ENCODE data around the gene UBL3.
A peak's percentile ranks its signal among the peaks of the same experiment; 100 is the strongest.

The UBL3 gene, protein sequence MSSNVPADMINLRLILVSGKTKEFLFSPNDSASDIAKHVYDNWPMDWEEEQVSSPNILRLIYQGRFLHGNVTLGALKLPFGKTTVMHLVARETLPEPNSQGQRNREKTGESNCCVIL

DNA sequence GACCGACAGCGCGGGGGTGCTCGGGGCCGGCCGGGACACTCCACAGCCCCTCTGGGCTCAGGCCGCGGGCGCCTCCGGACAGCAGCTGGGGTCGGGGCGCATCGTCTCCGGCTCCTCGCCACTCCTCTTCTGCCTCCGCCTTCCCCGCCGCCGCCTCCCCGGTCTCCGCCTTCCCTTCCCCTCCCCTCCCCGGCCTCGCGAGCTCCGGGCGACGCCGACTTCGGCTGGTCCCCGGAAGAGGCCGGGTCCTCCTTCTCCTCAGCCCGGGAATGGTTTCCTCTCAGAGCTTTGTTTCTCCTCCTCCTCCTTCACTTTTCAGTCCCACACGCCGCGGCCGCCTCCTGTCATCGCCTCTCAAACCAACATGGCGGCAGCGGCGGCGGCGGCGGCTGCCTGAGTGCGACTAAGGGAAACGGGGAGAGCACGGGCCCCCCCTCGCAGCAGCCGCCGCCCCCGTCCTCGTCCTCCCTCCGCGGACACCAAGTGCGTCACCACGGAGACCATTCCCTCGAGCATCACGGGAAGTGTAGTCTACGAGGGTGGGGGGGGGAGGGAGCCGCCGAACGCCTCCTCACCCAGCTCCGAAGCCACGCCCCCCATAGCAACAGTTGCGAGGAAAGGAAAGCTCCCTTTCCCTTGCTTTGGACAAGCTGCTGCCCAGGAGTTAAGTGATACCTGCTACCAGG is at the start of gene UBL3:
Gene UBL3 (minus strand): TSS at position 405 of the 686 bp plus-strand sequence. CDS start 1,079 bp downstream, outside the sequence.
- peak; percentile 96 for DNase-seq

DNA sequence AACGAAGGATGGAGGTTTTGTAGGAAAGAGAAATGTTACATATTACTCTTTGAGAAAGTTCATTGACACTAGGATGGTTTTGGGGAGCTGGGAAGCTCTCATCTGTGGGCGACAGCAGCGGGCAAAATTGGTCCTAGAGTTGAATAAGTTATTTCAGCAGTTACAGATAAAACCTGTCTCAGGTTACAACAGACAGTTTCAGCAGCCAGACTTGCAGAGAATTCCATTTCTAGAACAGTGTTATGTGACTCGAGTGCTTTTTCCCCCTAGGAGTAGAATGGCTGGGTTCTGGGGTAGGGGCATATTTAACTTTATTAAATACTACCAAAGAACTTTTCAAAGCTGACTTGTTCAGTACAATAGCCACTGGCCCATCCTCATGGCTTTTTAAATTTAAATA is 46.7 kb upstream of the UBL3 start:
- DNase-seq, result no peak

DNA sequence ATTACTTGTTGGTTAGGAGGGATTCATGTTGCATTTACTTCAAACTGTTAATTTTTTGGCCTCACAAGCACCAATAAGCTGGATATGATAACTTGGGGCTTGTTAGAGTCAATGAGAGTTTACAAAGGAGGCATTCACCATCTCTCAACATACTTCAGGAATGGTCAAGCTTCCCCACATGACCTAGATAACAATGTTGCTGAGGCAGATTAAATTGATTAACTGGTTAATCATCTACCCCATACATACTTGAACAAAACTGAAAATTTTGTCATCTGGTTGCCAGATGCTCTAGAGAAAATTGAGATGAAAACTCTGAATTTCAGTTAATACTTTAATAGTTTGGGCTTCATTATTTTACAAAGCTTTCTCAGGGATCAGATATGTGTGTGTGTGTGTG is 43.0 kb upstream of the UBL3 start:
- peak; percentile 25 for DNase-seq

DNA sequence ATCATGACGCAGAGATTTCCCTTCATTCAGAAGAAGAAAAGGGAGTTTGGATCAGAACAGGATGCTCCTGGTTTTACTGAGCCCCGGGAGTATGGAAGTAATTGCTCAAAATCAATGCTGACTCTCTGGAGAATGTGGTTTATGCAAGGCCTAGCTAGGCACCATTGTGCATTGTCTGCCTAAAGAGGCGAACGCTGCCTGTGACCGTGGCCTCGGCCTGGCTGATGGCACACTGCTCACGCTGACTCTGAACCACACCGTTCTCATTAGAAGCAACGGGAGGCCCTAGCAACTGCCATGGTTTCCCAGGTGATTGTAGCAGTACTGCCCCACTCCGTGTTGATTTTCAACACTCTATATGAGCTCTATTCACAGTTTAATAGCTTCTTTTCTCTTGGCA is 41.7 kb upstream of the UBL3 start:
- no peak for DNase-seq

DNA sequence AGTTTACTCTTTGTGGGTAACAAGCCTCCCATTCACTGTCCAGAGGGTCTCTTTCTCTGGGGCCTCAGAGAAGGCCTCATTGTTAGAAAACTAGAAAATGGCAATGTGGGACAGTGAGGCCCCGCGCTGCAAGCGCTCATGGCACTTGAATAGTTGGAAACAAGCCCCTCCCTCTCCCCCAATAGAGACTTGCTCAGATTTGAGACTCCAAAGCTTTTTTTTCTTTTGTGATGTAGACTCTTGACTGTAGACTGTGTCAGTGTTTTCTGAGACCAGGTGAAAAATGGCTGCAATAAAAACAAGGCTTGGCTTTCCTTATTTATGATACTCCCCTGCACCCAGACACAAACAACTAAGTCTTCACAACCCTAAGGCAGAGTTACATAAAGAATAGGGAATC is 38.7 kb upstream of the UBL3 start:
- DNase-seq, result no peak

DNA sequence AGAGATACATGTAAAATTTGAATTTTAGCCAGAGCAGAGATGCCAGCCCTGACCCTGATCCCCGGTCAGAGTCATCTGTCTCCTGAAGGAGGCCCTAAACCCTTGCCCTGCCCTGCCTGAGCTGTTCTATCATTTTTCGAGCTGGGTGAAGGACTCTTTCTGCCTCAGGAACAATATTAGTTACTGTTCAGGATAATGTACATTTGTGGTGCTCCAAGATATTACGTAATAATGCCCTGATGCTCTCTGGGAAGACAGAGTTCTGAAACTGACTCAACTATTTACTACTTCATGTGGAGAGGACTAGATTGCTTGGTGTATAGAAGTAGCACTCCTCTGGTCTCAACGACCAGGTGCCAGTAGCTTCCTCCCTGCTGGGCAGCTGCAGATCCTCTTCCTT is 37.9 kb upstream of the UBL3 start:
- no peak for DNase-seq

DNA sequence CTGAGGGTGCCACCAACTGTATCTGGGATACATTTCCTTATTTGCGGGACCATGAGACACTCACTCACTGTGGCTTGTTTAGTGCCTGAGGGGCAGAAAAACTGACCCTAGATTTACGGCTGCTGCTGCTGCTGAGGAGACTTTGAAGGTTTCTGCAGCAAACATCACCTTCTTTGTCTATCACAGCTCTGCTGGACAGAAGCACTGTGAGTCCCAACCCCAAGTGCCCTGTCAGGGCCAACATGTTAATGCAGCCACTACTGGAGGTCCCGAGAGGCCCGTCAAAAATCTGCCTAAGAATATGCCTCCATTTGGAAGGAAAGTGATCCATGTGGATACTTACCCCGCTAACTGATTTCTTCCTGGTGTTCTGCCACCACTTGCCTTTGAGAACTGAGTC is 37.3 kb upstream of the UBL3 start:
- no peak for DNase-seq

DNA sequence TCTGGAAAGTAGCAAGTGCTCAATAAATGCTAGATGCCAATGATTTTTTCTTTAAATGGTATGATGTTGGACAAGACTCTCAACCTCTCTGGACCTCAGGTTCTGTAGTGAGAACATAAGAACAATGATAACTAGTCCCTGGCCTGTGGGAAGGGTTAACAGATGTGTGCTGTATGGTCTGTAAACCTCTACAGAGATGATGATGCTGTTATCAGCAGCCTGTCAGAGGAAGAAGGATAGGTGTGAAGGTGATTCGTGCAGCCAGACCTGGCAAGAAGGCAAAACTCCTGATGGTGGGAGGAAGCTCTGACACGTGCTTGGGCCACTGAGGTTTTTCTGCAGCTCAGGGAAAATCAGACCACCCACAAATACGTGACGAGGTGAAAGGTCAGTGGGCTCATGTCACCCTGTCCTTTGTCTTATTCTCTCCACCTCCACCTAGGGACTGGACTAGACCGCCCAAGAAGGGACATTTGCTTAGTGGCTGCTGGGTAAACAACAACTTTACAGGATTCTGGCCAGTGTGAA is 36.7 kb upstream of the UBL3 start:
- DNase-seq, result no peak

DNA sequence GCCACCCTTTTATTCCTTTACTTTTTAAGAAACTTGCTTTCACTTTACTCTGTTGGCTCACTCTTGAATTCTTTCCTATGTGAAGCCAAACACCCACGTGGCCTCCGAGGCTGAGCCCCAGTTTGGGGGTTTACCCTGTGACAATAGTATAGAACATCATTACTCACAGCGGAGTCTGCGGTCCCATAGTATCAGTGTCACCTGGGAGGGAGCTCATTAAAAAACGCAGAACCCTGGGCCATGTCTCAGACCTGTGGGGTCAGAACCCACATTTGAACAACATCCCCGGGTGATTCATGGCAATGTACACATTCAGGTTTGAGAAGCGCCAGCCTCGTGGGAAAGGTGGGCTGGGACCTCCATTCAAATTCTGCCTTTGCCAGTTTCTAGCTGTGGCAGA is 36.0 kb upstream of the UBL3 start:
- DNase-seq, result no peak

DNA sequence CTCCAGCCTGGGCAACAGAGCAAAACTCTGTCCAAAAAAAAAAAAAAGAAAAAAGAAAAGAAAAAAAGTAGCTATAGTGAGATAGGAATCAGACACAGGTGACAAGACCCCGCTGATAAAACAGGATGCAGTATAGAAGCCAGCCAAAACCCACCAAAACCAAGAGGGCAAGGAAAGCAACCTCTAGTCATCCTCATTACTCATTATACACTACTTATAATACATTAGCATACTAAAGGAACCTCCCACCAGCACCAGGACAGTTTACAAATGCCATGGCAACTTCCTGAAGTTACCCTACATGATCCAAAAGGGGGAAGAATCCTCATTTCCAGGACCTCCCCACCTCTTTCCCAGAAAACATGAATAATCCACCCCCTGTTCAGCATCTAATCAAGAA is 35.6 kb upstream of the UBL3 start:
- no peak for DNase-seq

DNA sequence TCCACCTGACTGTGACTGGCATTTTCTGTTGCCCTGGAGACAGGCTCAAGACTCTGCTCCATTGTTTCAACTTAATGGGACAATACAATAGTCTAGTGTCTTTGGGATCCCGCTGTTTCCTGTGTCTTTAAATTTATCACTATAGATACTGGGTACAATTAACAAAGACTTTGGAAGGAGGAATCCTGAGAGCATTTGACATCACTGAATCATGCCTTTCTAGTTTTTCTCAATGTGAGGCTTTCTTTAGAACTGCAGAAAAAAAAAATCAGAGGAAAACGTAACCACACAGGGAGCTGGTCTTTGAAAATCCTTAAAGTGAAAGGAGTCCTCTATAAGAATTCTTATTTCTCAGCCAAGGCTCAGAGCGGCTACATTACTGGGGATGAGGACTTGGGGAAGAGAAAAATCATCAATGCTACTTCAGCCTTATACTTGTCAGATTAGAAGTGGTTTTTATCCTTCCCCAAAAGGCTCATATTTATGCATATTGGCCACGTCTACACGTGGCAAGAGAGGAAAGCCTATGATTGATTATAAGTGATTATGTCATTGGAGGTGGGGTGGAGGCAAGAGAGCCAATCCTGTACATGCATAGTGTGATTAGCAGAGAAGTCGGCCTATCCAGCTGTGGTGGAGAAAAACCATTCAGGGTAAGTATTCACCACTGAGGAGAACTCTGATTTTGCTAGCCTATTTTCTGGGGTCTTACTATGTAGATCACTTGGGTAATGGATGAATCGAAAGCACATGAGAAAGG is 34.4 kb upstream of the UBL3 start:
- no peak for DNase-seq

DNA sequence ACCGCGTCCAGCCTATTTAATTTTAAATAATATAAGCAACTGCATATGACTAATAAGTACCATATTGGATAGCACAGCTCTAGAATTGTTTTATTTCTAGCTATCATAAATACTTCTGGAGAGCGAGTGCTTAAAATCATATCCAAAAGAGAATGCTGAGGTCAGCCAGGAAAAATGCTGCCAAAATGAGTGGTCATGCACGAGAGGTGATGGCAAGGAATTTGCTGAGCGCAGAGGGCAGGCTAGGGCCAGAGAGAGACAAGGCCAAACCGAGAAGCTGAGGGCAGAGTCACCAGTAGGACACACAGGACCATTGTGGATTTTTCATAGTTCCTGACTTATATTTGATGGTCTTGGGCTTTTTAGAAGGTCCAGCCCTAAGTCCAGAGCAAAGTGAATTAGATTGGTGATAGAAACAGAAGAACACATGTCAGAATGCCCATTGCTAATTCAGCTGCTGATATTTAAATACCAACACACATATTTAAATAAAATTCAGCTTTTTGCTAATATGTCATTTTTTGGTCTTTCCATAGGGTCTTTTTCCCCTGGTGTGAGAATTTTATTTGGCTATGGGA is 33.6 kb upstream of the UBL3 start:
- peak; percentile 71 for DNase-seq

DNA sequence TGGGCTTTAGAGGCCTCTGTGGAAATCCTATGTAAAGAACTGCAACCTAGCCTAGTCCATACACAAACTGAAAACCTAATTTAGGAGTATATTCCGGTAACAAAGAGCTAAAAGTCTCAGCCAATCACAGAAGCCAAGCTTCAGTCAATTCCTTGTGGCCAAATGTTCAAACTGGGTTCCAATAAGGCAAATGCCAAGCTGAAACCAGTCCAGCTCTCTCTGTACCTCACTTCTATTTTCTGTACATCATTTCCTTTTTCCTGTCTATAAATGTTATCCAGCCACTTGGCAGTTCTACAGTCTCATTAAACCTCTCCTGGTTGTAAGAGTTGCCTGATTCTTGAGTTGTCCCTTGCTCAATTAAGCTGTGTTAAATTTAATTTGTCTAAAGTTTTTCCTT is 31.7 kb upstream of the UBL3 start:
- no peak for DNase-seq

DNA sequence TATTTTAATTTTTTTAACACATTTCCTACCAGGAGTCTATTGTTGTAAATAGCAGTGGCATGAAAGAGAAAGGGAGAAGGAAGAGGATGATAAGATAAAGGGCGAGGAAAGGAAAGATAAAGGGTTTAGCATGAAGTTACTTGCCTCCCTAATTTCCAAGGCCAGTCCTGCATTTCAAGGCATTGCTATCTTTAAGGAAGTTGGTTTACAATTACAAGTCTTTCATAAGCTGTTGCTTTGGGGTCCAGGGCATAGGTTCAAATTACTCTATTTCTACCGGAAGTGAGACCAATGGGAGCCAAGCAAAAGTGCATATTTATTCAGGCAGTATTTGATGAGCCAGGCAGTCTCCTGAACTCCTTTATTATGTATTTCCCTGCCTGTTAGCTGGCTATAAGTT is 27.7 kb upstream of the UBL3 start:
- DNase-seq, result no peak

DNA sequence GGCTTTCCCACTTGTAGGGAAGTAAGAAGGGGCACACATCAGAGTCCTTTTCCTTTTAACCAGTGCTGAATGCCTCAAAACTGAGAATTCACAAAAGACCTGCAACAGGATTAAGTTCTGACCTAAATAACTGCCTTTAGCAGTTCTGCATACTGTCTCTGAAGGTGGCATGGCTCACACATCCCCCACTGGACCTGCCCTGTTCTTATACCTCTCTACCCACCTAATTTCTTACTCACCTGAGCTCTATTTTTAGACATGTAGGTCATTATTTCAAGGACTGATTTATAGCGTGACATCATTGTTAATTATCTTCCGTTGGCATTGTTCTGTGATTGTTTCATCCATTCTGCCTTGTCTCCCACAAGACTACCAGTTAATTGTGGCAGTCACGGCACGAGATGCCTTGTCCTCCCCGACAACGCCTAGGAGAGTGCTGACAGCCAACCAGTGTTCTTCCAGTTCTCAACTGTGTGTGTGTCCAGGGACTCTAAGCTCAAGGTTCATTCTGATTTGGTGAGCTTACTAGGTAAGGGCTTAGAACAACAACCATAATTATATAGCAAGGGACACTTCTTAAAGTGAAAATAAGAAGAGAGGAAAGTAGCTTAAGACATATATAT is 27.1 kb upstream of the UBL3 start:
- DNase-seq, result no peak

DNA sequence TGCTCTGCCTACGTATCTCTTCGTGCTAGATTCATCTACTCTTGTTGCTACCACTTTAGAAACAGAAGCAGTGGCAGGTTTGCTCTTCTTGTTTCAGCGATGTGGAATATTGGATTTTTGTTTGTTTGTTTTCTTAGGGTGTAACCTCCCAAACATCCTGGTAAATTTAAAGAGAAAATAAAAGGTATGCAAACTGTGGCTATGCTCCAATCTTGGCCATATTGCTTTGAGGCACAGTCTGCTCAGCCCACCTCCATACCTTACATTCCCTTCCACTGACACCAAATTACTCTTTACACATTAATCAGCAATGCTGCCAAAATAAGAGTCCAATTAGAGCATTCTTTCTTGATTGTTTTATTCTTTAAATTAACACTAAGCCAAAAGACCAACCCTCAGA is 25.2 kb upstream of the UBL3 start:
- DNase-seq, result no peak

DNA sequence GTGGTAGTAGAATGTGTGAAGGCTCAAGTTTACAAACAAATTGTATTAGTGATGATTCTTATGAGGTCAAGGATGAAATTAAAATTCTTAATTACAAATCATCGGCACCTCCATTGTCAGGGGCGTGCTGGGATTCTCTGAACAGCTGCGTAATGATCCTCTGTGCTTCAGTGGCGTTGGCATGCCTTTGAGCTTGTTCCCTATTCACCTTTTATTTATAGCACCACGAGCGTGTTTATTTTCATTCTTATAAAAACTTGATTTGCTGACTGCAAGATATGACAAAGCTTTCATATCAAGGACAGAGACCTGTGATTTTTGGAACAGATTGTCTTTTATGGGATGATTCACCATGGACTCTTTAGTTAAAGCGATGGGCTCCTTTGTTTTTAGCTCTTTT is 18.2 kb upstream of the UBL3 start:
- DNase-seq, result no peak

DNA sequence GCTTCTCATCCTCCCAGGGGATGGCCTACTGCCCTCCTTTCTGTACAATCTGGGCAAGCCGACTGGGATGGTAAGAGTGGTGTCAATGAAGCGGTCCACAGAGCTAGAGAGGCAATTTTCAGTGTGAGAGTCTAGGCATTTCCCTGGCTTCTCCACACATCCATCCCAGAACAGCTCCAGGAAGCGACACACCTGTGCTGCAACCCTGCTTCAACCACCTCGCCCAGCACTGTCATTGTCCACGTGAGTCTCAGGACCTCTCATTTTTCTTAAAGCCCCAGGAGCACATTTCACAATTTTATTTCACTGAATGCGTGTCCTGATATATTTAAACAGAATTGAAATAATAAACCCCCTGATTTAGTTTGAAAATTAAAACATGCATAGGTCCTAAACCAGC is 15.5 kb upstream of the UBL3 start:
- DNase-seq, result no peak

DNA sequence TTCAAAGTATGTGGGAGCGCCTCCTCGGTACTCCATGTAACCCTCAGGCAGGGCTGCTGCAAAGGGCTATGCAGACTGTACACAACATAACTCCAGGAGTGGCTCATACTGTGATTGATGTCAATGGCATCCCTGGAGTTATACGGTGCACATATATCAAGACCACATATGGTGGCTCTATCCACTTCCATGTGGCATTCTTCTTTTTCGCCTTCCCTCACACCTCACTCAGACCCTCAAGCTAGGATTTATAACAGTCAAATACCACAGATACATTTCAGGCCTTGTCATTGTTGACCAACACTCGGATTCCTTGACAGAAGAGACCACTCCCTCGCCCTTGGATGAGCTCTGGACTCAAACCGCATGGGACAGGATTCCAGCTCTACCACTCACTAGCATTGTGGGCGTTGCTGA is 11.3 kb upstream of the UBL3 start:
- peak; percentile 100 for DNase-seq

DNA sequence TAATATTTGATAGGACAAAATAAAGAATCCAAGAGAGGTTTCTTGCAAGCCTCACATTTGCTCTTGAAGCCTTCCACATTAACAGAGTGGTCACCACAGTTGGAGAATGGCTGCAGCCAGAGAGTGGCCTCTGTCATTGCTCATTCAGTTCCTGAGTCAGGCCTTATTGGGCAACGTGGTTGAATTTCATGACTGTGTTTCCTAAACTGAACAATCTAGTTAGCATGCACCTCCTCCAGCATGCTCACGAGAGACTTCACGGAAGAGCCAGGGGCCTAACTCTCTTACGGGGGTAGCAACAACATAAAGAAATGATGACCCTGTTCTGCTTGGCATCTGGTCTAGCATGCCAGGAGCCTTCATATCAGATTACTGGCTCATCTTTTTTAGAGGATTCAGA is 9.6 kb upstream of the UBL3 start:
- DNase-seq, result peak; percentile 89

DNA sequence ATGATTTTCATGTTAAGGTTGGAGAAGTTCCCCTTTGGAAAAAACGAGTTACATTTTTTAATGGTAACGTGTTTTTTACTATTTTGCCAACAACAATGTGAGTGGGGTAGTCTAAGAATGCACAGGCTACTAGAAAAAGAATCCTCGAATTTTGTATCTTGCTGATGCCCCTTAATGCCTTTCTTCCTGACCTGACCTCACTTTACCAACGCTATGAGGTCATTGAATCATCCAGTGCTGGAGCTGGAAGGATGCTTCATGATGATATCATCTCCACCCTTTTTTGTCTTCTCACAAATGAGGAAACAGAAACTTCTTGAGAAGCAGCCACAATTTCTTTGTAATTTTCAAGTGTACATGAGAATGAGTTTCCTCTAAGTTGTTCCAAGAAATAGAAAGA is 8.2 kb upstream of the UBL3 start:
- DNase-seq, result peak; percentile 86

DNA sequence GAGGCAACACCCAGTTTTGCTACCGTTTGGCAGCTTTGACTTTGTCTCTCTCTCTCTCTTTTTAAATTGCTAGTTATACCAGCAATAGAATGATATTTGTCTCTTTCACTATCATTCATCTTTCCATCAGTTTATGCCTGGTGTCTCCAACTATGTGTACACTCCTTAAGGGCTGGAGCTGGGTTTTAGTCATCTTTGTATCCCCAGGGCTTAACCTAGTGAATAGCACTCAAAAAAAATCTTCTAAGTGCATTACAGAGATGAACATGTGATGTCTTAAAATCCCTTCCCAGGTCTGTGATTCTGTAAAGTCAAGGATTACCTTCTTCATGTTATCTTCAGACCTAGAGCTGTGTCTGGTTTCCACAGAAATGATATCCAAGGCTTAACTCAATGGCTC is 7.8 kb upstream of the UBL3 start:
- no peak for DNase-seq

DNA sequence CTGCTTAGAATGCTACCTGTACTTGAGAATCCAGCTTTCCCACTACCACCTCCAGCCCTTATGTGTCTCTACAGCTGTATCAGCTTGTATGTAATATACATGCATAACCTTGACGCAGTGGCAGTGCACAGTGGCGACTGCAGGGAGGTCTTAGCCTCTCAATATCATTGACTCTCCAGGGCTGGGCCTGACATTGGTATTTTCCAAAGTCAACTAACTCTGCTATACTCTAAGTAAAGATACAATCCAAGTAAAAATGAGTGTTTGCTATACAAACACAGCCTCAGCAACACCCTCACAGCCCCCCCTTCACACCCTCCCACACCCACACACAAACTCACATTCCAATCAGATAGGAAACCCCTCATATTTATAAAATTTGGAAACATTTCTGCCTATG is 6.7 kb upstream of the UBL3 start:
- DNase-seq, result no peak
